Measurements from ENCODE around the gene ARID1B. TPM values are rescaled to one million over a fixed set of nuclear protein-coding genes. Genes with fewer than 3 reads are reported as not detected.

ARID1B gene
- polyA plus RNA-seq, 1 experiment = 17.0 TPM

DNA sequence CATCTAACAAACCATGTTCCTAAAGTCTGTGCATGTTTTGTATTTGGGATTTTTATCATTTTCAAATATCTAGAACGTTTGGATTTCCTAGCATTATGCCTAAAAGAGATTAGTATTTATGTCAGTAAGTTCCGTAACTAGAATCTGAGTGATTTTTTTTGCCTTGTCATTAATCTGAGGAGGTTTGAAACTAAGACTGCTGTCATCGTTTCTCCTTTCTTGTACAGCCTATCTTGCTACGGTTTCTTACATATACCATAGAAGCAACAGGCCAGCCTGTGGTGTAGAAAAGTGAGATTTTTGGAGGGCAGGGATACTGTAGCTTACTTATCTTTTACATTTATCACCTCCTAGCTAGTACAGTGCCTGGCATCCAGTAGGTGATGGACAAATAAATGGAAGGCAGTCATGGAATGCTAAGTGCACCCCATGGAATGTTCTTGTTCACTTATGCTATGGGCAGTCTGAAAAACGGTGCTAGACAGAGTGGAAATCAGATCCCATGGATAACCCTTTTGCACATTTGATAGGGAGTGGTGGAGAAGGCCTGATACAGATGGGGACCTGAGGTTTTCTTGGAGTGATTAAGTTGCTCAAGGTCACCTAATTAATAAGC, 93.9 kb downstream of the ARID1B start:
- Histone ChIP-seq H3K36me3 (ENCODE audit: control insufficient read depth, insufficient read depth, low read length) (peaks cover 4% of the 10 kb centered on the region), H3K27me3 (ENCODE audit: control insufficient read depth, insufficient read depth, low read length) (no peaks in the 10 kb centered on the region), H3K4me3 (ENCODE audit: low read depth, low read length) (no peak overlapping the region)
- CTCF ChIA-PET = no interaction called here
- TF ChIP-seq, protein P1, sequence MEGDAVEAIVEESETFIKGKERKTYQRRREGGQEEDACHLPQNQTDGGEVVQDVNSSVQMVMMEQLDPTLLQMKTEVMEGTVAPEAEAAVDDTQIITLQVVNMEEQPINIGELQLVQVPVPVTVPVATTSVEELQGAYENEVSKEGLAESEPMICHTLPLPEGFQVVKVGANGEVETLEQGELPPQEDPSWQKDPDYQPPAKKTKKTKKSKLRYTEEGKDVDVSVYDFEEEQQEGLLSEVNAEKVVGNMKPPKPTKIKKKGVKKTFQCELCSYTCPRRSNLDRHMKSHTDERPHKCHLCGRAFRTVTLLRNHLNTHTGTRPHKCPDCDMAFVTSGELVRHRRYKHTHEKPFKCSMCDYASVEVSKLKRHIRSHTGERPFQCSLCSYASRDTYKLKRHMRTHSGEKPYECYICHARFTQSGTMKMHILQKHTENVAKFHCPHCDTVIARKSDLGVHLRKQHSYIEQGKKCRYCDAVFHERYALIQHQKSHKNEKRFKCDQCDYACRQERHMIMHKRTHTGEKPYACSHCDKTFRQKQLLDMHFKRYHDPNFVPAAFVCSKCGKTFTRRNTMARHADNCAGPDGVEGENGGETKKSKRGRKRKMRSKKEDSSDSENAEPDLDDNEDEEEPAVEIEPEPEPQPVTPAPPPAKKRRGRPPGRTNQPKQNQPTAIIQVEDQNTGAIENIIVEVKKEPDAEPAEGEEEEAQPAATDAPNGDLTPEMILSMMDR (IDR thresholded peaks at IDR 0.05; ENCODE audit: insufficient read depth, low read depth, low read length) = no peak
- no peak for DNase-seq (ENCODE audit: low read depth)
- POLR2A ChIA-PET = no interaction called here

DNA sequence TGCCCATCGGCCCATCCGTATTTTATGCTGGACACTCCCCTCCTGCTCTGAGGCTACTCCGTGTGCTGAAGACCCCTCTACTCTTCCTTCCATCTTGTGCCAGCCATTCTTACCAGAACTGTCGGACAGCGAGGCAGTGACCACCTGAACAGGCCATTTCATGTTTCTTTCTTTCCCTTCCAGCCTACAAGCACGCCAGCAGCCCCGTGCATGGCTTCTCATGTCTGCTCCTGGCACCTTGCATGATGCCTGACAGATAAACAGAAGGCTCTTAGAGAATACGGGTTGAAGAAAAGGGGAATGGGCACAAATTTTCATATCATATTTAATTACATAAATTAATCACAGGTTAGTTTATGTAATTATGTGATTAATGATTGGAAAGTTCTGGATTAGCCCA, 95.7 kb downstream of the ARID1B start:
- ChIA-PET POLR2A (no interaction called here), CTCF (interaction anchor here (1.4 kb wide), 1 partner anchor 11 kb away, joined by 3 read pairs; no protein-coding TSS in a partner anchor)
- Histone ChIP-seq H3K4me3 (ENCODE audit: low read depth, low read length) (no peak overlapping the region), H3K27me3 (ENCODE audit: control insufficient read depth, insufficient read depth, low read length) (no peaks in the 10 kb centered on the region), H3K36me3 (ENCODE audit: control insufficient read depth, insufficient read depth, low read length) (peaks cover 4% of the 10 kb centered on the region)
- no peak for DNase-seq (ENCODE audit: low read depth)
- TF ChIP-seq, protein P1 (IDR thresholded peaks at IDR 0.05; ENCODE audit: insufficient read depth, low read depth, low read length) = no peak

DNA sequence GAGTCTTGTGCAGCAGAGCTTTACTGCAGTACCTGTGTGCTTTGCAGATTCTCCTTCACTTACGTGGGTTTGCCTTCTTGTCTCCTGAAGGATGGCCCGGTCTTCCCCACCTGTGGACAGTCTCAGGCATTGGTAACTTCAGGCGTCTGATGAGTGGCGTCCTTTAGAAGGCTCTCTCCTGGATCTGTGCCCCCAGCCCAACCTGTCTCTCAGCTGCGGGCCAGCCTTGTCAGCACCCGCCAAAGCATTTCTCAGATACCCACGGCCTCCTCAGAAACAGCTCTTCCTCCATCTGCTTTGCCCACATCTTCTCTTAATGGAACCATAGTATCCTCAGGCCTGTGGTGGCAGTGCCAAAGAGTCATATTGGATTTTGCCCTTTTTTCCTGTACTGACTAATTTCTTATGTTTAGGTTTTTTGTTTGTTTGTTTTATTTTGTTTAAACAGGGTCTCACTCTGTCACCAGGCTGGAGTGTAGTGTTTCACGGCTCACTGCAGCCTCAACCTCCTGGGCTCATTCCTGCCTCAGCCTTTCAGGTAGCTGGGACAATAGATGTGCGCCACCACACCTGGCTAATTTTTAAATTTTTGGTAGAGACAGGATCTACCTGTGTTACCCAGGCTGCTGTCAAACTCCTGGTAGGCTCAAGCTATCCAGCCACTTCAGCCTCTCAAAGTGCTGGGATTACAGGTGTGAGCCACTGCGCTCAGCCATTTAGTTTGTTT, 96.6 kb downstream of the ARID1B start:
- no peak for DNase-seq (ENCODE audit: low read depth)
- H3K36me3 ChIP-seq (ENCODE audit: control insufficient read depth, insufficient read depth, low read length) = peaks cover 4% of the 10 kb centered on the region
- ChIA-PET CTCF (interaction anchor here (1.4 kb wide), 1 partner anchor 10 kb away, joined by 3 read pairs; no protein-coding TSS in a partner anchor), POLR2A (no interaction called here)
- TF ChIP-seq, protein P1 (IDR thresholded peaks at IDR 0.05; ENCODE audit: insufficient read depth, low read depth, low read length) = no peak
- H3K4me3 ChIP-seq (ENCODE audit: low read depth, low read length) = no peak overlapping the region
- no peaks in the 10 kb centered on the region for H3K27me3 ChIP-seq (ENCODE audit: control insufficient read depth, insufficient read depth, low read length)

DNA sequence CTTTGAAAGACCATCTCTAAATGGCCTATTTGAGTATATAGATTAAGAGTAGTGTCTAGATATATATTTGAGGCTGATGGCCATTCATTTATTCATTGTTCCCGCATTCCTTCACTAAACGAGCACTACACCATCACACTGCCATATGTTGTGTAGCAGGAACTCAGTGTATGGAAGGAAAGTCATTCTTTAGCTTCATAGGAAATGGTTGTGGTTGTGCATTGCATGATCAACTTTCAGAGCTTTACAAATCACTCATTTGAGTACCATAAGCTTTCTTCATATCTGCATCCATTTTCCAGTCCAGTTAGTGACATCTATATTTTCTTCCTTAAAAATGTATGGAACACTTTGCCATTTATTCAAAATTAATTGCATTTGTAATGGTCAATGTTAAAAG, 97.9 kb downstream of the ARID1B start:
- Histone ChIP-seq H3K4me3 (ENCODE audit: low read depth, low read length) (no peak overlapping the region), H3K36me3 (ENCODE audit: control insufficient read depth, insufficient read depth, low read length) (peaks cover 4% of the 10 kb centered on the region), H3K27me3 (ENCODE audit: control insufficient read depth, insufficient read depth, low read length) (no peaks in the 10 kb centered on the region)
- ChIA-PET POLR2A (no interaction called here), CTCF (interaction anchor here (0.6 to 1.1 kb wide), 2 partner anchors 68 to 461 kb away, joined by 3 to 4 read pairs; no protein-coding TSS in a partner anchor)
- no peak for DNase-seq (ENCODE audit: low read depth)
- TF ChIP-seq, protein P1 (IDR thresholded peaks at IDR 0.05; ENCODE audit: insufficient read depth, low read depth, low read length) = no peak

DNA sequence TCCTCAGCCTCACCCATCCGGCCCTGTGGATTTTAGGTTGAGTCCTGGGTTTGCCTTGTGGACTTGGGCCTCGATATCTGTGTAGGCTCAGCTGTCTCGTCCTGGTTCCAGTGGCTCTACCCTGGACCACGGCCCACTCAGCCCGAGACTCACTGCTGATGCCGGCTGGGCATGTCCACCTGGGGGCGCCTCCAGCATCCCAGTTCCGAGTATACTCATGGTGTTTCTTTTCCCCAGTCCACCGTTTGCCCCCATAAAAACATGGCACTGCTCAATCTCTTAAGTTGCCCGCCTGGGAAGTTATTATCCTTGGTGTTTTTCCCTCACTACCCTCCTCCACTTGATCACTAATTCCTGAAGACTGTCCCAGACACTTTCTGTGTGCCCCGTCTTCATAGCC, 99.1 kb downstream of the ARID1B start:
- ChIA-PET POLR2A (no interaction called here), CTCF (no interaction called here)
- H3K4me3 ChIP-seq (ENCODE audit: low read depth, low read length) = no peak overlapping the region
- no peak for DNase-seq (ENCODE audit: low read depth)
- TF ChIP-seq, protein P1 (IDR thresholded peaks at IDR 0.05; ENCODE audit: insufficient read depth, low read depth, low read length) = peak; percentile 33; the same call in 1 of the 2 replicates
- H3K27me3 ChIP-seq (ENCODE audit: control insufficient read depth, insufficient read depth, low read length) = no peaks in the 10 kb centered on the region
- peaks cover 4% of the 10 kb centered on the region for H3K36me3 ChIP-seq (ENCODE audit: control insufficient read depth, insufficient read depth, low read length)

Data from BJ (cell line).